CD14-positive monocyte (primary cell): ENCODE measurements around the gene MEF2D. TPM values are rescaled to one million over a fixed set of nuclear protein-coding genes. Genes with fewer than 3 reads are reported as not detected.
A peak's percentile ranks its signal among the peaks of the same experiment; 100 is the strongest.

Experiments
- DNase-seq, 3 donors: peaks; one replicate each; pipeline ENCODE4 v3.0.0-alpha.2; 2011 to 2022
- H2AFZ ChIP-seq: 2 replicates; pipeline ENCODE4 v1.6.0; 2012; ENCODE audit warnings: mild to moderate bottlenecking, low read depth, low read length, inconsistent platforms; ENCODE audit not compliant: insufficient read depth, poor library complexity, severe bottlenecking
- H3K27ac ChIP-seq, 2 donors: 1 replicate in 1 of 2; 2 replicates in 1 of 2; pipeline ENCODE4 v1.5.1; 2012 to 2013; ENCODE audit warnings: low read length in 2 of 2, control low read depth in 1 of 2, inconsistent platforms in 1 of 2, low read depth in 1 of 2, mild to moderate bottlenecking in 1 of 2
- H3K27me3 ChIP-seq, 2 donors: one replicate each; pipeline versions ENCODE4 v1.6.0 to v1.6.1; 2011 to 2013; ENCODE audit warnings: low read length in 2 of 2; ENCODE audit not compliant: control insufficient read depth in 2 of 2, insufficient read depth in 2 of 2
- H3K36me3 ChIP-seq, 2 donors: replicated peaks in 1 of 2; 1 replicate in 1 of 2; 2 replicates in 1 of 2; pipeline versions ENCODE4 v1.5.1 to v1.6.1; 2012 to 2013; ENCODE audit warnings: low read length in 2 of 2, control low read depth in 1 of 2, inconsistent platforms in 1 of 2, mild to moderate bottlenecking in 1 of 2; ENCODE audit not compliant: insufficient read depth in 2 of 2, control insufficient read depth in 1 of 2
- H3K4me1 ChIP-seq, 2 donors: 1 replicate in 1 of 2; 2 replicates in 1 of 2; pipeline versions ENCODE4 v1.5.1 to v1.6.1; 2012 to 2013; ENCODE audit warnings: low read length in 2 of 2, control low read depth in 1 of 2, inconsistent platforms in 1 of 2, mild to moderate bottlenecking in 1 of 2, moderate library complexity in 1 of 2; ENCODE audit not compliant: insufficient read depth in 2 of 2, control insufficient read depth in 1 of 2
- H3K4me2 ChIP-seq: replicated peaks from 2 replicates; pipeline ENCODE3; 2012; ENCODE audit warnings: low read length, moderate library complexity, mild to moderate bottlenecking; ENCODE audit not compliant: poor library complexity, severe bottlenecking; ENCODE audit errors: extremely low read depth
- H3K4me3 ChIP-seq, 3 experiments: fragments of 200-600 bp in 1 of 3; sonication (generic) in 1 of 3; replicated peaks in 1 of 3; 1 replicate in 2 of 3; 2 replicates in 1 of 3; pipeline ENCODE4 v1.5.1; 2011 to 2013; ENCODE audit warnings: low read length in 3 of 3, mild to moderate bottlenecking in 3 of 3, control low read depth in 2 of 3, low read depth in 2 of 3, inconsistent platforms in 1 of 3, moderate library complexity in 1 of 3
- H3K79me2 ChIP-seq: 2 replicates; pipeline ENCODE4 v1.6.0; 2012; ENCODE audit warnings: mild to moderate bottlenecking, control low read depth, inconsistent platforms, low read length, moderate library complexity; ENCODE audit not compliant: insufficient read depth
- H3K9ac ChIP-seq: 2 replicates; pipeline ENCODE4 v1.6.0; 2017; ENCODE audit warnings: low read length, mild to moderate bottlenecking; ENCODE audit not compliant: insufficient read depth, poor library complexity, severe bottlenecking
- H3K9me3 ChIP-seq, 2 donors: replicated peaks in 1 of 2; 1 replicate in 1 of 2; 2 replicates in 1 of 2; pipeline versions ENCODE4 v1.5.1 to v1.6.1; 2012 to 2013; ENCODE audit warnings: low read length in 2 of 2, control low read depth in 1 of 2; ENCODE audit not compliant: control insufficient read depth in 1 of 2, insufficient read depth in 1 of 2
- H4K20me1 ChIP-seq: 2 replicates; pipeline ENCODE4 v1.6.0; 2012; ENCODE audit warnings: mild to moderate bottlenecking, low read length, control low read depth, moderate library complexity; ENCODE audit not compliant: insufficient read depth
- H3K27ac Mint-ChIP-seq, 7 donors: one replicate each; pipeline ENCODE4 v1.8.0; 2020; ENCODE audit warnings: mild to moderate bottlenecking in 7 of 7, mixed read lengths in 7 of 7, moderate library complexity in 6 of 7, inconsistent platforms in 2 of 7
- H3K27me3 Mint-ChIP-seq, 3 donors: one replicate each; pipeline ENCODE4 v1.8.0; 2021 to 2022; ENCODE audit warnings: low read depth in 3 of 3, mild to moderate bottlenecking in 3 of 3, mixed read lengths in 3 of 3, moderate library complexity in 3 of 3, inconsistent platforms in 1 of 3
- H3K36me3 Mint-ChIP-seq, 2 donors: one replicate each; pipeline ENCODE4 v1.8.0; 2020; ENCODE audit warnings: mixed read lengths in 2 of 2, inconsistent platforms in 1 of 2, mild to moderate bottlenecking in 1 of 2
- H3K4me1 Mint-ChIP-seq: one replicate; pipeline ENCODE4 v1.8.0; 2020; ENCODE audit warnings: mild to moderate bottlenecking, mixed read lengths
- H3K4me3 Mint-ChIP-seq, 2 donors: one replicate each; pipeline ENCODE4 v1.8.0; 2020; ENCODE audit warnings: mild to moderate bottlenecking in 2 of 2, mixed read lengths in 2 of 2, moderate library complexity in 1 of 2
- H3K9me3 Mint-ChIP-seq, 7 donors: one replicate each; pipeline ENCODE4 v1.8.0; 2020 to 2022; ENCODE audit warnings: mixed read lengths in 7 of 7, mild to moderate bottlenecking in 6 of 7, moderate library complexity in 6 of 7, inconsistent platforms in 2 of 7
- CTCF ChIP-seq: fragments of 200-600 bp; IDR thresholded peaks from one replicate; pipeline ENCODE4 v1.8.0; 2022; ENCODE audit warnings: antibody characterized with exemption, mild to moderate bottlenecking
- WGBS: methylation state at CpG from one replicate; pipeline ENCODE4 v1.1.5; 2013; ENCODE audit warnings: missing lambda C conversion rate; ENCODE audit not compliant: insufficient coverage; 5-methylcytosine and 5-hydroxymethylcytosine counted together
- intact Hi-C, 2 donors: fragments of 100-400 bp; cut with micrococcal nuclease; formaldehyde crosslinking; loops; one replicate each; pipeline versions ENCODE4 v1.15.0 to v1.15.1; 2023
- polyA plus RNA-seq, 3 donors: library from polyadenylated mRNA; depleted of rRNA in 1 of 3; unstranded in 2 of 3; stranded (reverse) in 1 of 3; fragments of 300-500 nt in 2 of 3; fragments of >200 nt in 1 of 3; fragmentation: Illumina TruSeq in 2 of 3; gene quantifications; 1 replicate in 2 of 3; 2 replicates in 1 of 3; pipeline ENCODE4 v1.2.3, GENCODE V29; 2012 to 2021

MEF2D gene
- polyA plus RNA-seq, 3 donors: 4.5 to 66.4 (median 8.0) TPM

- peak overlapping the region; percentile 77 to 98 for H3K27ac ChIP-seq
- no peak overlapping the region for H3K9ac ChIP-seq
- H3K4me3 ChIP-seq: peak overlapping the region in 1 of 3 experiments; percentile 60
- H3K4me1 ChIP-seq: peaks cover 100% of the 10 kb centered on the region in 2 donors
- Mint-ChIP-seq H3K27me3 (peaks cover 0 to 3% (median 0%) of the 10 kb centered on the region in 3 donors), H3K36me3 (peaks cover 31 to 44% of the 10 kb centered on the region in 2 donors), H3K4me1 (peaks cover 100% of the 10 kb centered on the region), H3K27ac (peak overlapping the region; percentile 50 to 95 (median 93)), H3K4me3 (peak overlapping the region; percentile 21 to 72), H3K9me3 (peaks cover 0 to 1% (median 0%) of the 10 kb centered on the region in 7 donors)
- intact Hi-C loops: loop anchor here (5.0 to 10.0 kb wide), 3 partner anchors 34 to 79 kb away; partner anchors contain the start of gene IQGAP3 (in 1 of the 2)
- H3K79me2 ChIP-seq: peaks cover 100% of the 10 kb centered on the region
- no peaks in the 10 kb centered on the region for H3K9me3 ChIP-seq
- H3K4me2 ChIP-seq: peak overlapping the region; percentile 57
- no peaks in the 10 kb centered on the region for H3K27me3 ChIP-seq
- peaks cover 3 to 8% of the 10 kb centered on the region in 2 donors for H3K36me3 ChIP-seq
- H2AFZ ChIP-seq: no peak overlapping the region
- peaks cover 100% of the 10 kb centered on the region for H4K20me1 ChIP-seq
- TF ChIP-seq CTCF: no peak
- DNase-seq: no peak
Measured at GRCh38 chr1:156493742-156494141, 6.8 kb downstream of the MEF2D start.

GRCh38 chr1:156493154-156493631 lies 7.4 kb downstream of the MEF2D start:
- H3K36me3 ChIP-seq: peaks cover 3 to 14% of the 10 kb centered on the region in 2 donors
- peak overlapping the region; percentile 57 for H3K4me2 ChIP-seq
- peak overlapping the region; percentile 92 to 95 (median 94) for H3K27ac Mint-ChIP-seq
- WGBS: 10% methylated on average over 8 of the region's 11 CpGs
- no peak for DNase-seq
- peaks cover 100% of the 10 kb centered on the region for H3K79me2 ChIP-seq
- H3K4me3 ChIP-seq: peak overlapping the region in 1 of 3 experiments; percentile 60
- H3K9me3 Mint-ChIP-seq: peaks cover 0 to 1% (median 0%) of the 10 kb centered on the region in 7 donors
- no peak overlapping the region for H2AFZ ChIP-seq
- peaks cover 35 to 47% of the 10 kb centered on the region in 2 donors for H3K36me3 Mint-ChIP-seq
- peaks cover 0 to 3% (median 0%) of the 10 kb centered on the region in 3 donors for H3K27me3 Mint-ChIP-seq
- peak overlapping the region; percentile 72 to 86 for H3K4me3 Mint-ChIP-seq
- peaks cover 100% of the 10 kb centered on the region in 2 donors for H3K4me1 ChIP-seq
- no peaks in the 10 kb centered on the region for H3K9me3 ChIP-seq
- H4K20me1 ChIP-seq: peaks cover 100% of the 10 kb centered on the region
- H3K4me1 Mint-ChIP-seq: peaks cover 100% of the 10 kb centered on the region
- peak overlapping the region; percentile 77 to 98 for H3K27ac ChIP-seq
- intact Hi-C loops: loop anchor here (5.0 to 10.0 kb wide), 3 partner anchors 34 to 79 kb away; partner anchors contain the start of gene IQGAP3 (in 1 of the 2)
- H3K27me3 ChIP-seq: no peaks in the 10 kb centered on the region
- TF ChIP-seq CTCF: no peak
- H3K9ac ChIP-seq: peak overlapping the region; percentile 30
